GM18520 (cell line): ENCODE measurements around the gene ZBTB16.

Experiments used
- ATAC-seq: cut with Tn5 transposase; IDR thresholded peaks from one replicate; pipeline ENCODE4 v1.9.1; 2021; ENCODE audit not compliant: unreplicated experiment

Gene ZBTB16

GRCh38 chr11:114125531-114125930 is 66.0 kb downstream of the ZBTB16 start:
- ATAC-seq, result no peak

- no peak for ATAC-seq
Measured at GRCh38 chr11:114125959-114126358, 66.4 kb downstream of the ZBTB16 start.

GRCh38 chr11:114128399-114128798 is 68.9 kb downstream of the ZBTB16 start:
- no peak for ATAC-seq

- ATAC-seq, result no peak
Measured at GRCh38 chr11:114129142-114129541, 69.6 kb downstream of the ZBTB16 start.

GRCh38 chr11:114129699-114130098 is 70.2 kb downstream of the ZBTB16 start:
- no peak for ATAC-seq

GRCh38 chr11:114130115-114130576 is 70.6 kb downstream of the ZBTB16 start:
- ATAC-seq, result no peak

- no peak for ATAC-seq
Measured at GRCh38 chr11:114130629-114131277, 71.2 kb downstream of the ZBTB16 start.

- no peak for ATAC-seq
Measured at GRCh38 chr11:114131461-114131864, 72.0 kb downstream of the ZBTB16 start.

GRCh38 chr11:114132417-114132816 is 72.9 kb downstream of the ZBTB16 start:
- no peak for ATAC-seq

- no peak for ATAC-seq
Measured at GRCh38 chr11:114132944-114133394, 73.5 kb downstream of the ZBTB16 start.

- ATAC-seq, result no peak
Measured at GRCh38 chr11:114133548-114134329, 74.2 kb downstream of the ZBTB16 start.

- ATAC-seq, result no peak
Measured at GRCh38 chr11:114134870-114135269, 75.4 kb downstream of the ZBTB16 start.

- ATAC-seq, result no peak
Measured at GRCh38 chr11:114135737-114136151, 76.2 kb downstream of the ZBTB16 start.

- ATAC-seq, result no peak
Measured at GRCh38 chr11:114136686-114137640, 77.5 kb downstream of the ZBTB16 start.

- no peak for ATAC-seq
Measured at GRCh38 chr11:114137838-114138237, 78.3 kb downstream of the ZBTB16 start.

GRCh38 chr11:114138411-114138810 is 78.9 kb downstream of the ZBTB16 start:
- ATAC-seq, result no peak

- ATAC-seq, result no peak
Measured at GRCh38 chr11:114140826-114141225, 81.3 kb downstream of the ZBTB16 start.

GRCh38 chr11:114141863-114142580 is 82.5 kb downstream of the ZBTB16 start:
- ATAC-seq, result no peak

- ATAC-seq, result no peak
Measured at GRCh38 chr11:114142707-114143106, 83.2 kb downstream of the ZBTB16 start.

GRCh38 chr11:114145166-114145775 is 85.8 kb downstream of the ZBTB16 start:
- ATAC-seq, result no peak
